ENCODE data around the gene ZNF362. TPM values are rescaled to one million over a fixed set of nuclear protein-coding genes. Genes with fewer than 3 reads are reported as not detected.

The ZNF362 gene
- total RNA-seq, 1 experiment from 2014 or later = 11.1 TPM

DNA sequence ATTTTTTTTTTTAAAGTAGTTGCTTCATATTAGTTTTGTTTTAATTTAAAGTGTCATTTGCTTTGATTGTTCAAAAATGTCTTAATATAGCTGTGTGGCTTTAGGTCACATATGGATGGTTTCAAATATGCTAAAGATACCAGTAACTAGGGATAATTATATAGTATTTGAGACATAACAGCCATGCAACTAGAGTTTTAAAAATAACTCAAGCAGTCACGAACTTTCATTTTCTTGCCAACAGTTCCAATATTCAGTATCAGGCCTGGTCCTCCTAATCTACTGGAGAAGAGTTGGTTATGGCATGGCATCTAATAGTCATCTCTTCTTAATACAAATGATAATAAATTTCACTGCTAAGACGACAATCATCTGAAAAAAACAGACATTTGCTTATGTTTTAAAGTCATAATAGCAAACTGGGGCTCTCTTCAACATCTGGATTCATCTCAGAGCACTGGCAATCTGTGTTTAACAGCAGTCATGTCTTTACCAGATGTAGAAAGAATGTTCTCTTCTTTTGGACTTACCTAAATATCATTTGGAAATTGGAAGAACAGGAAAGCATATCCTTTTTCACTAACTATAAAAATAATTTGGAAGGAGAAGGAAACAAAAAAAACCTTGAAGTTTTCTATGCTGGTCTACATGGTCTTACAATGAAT lies 88.7 kb downstream of the ZNF362 start:
- ChIA-PET CTCF (no interaction called here), RAD21 (ENCODE audit: low non-redundant PET in 1 of 2, low total read pairs in 2 of 2, uncharacterized antibody in 2 of 2, unreplicated experiment in 2 of 2) (no interaction called here), POLR2A (interaction anchor here (0.7 kb wide), 1 partner anchor 88 kb away, joined by 4 read pairs; no protein-coding TSS in a partner anchor)
- BruUV-seq (replicated peaks) = no TSS peak
- no peak overlapping the region for H3K27ac ChIP-seq (ENCODE audit: low read depth, low read length)
- TF ChIP-seq CEBPB (IDR thresholded peaks at IDR 0.05; ENCODE audit: low read depth) (no peak), EGR1 (IDR thresholded peaks at IDR 0.05; ENCODE audit: low read depth) (no peak)
- H3K79me2 ChIP-seq (ENCODE audit: insufficient read depth, low read length) = peaks cover 94% of the 10 kb centered on the region
- peaks cover 8% of the 10 kb centered on the region; the same call in 1 of the 2 replicates for H4K20me1 ChIP-seq (ENCODE audit: insufficient read depth)
- H3K4me3 ChIP-seq (replicated peaks in 1 of 2; ENCODE audit: low read depth in 1 of 2, low read length in 2 of 2) = no peak overlapping the region
- no peak overlapping the region for H3K9ac ChIP-seq (ENCODE audit: low read length)
- H3K9me2 ChIP-seq (ENCODE audit: insufficient read depth) = no peaks in the 10 kb centered on the region
- no peak overlapping the region for H3K4me2 ChIP-seq (ENCODE audit: low read length)
- DNase-seq (ENCODE audit: low read depth, low spot score) (no peak), ATAC-seq (no peak)
- intact Hi-C loops (cut with micrococcal nuclease) = loop anchor here (10.0 kb wide), 1 partner anchor 220 kb away; no protein-coding TSS in a partner anchor
- no peak overlapping the region for H2AFZ ChIP-seq (ENCODE audit: low read depth, low read length, poor library complexity, severe bottlenecking)
- peaks cover 22 to 60% of the 10 kb centered on the region in 2 experiments for H3K4me1 ChIP-seq (ENCODE audit: control insufficient read depth in 1 of 2, insufficient read depth in 2 of 2, low read length in 2 of 2)
- no peaks in the 10 kb centered on the region for H3K27me3 ChIP-seq (ENCODE audit: insufficient read depth, low read length)
- peaks cover 35 to 42% of the 10 kb centered on the region in 2 experiments for H3K36me3 ChIP-seq (ENCODE audit: control insufficient read depth in 1 of 2, insufficient read depth in 2 of 2, low read length in 2 of 2)
- no peaks in the 10 kb centered on the region for H3K9me3 ChIP-seq (ENCODE audit: control insufficient read depth in 1 of 2, insufficient read depth in 1 of 2, low read depth in 1 of 2, low read length in 2 of 2)

DNA sequence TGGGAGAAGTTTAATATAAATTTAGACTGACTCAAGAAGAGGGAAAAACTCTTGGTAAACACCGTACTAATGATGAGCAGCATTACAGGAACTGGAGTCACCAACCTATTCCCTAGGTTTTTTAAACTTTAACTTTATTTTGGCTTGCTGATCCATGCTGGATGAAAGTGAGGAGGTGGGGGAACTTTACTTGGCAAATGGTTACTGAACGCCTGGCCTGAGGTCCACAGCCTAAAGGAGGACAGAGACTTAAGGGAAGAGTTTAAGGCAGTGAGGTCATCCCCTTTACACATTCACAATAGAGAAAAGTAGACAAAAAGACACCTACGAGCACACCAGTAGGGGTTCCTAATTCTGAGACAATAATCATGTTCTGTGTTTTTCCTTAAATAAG lies 90.2 kb downstream of the ZNF362 start:
- Histone ChIP-seq H3K27me3 (ENCODE audit: insufficient read depth, low read length) (no peaks in the 10 kb centered on the region), H3K9me3 (ENCODE audit: control insufficient read depth in 1 of 2, insufficient read depth in 1 of 2, low read depth in 1 of 2, low read length in 2 of 2) (no peaks in the 10 kb centered on the region), H3K27ac (ENCODE audit: low read depth, low read length) (peak overlapping the region; percentile 85), H3K36me3 (ENCODE audit: control insufficient read depth in 1 of 2, insufficient read depth in 2 of 2, low read length in 2 of 2) (peaks cover 32 to 35% of the 10 kb centered on the region in 2 experiments), H4K20me1 (ENCODE audit: insufficient read depth) (peaks cover 2% of the 10 kb centered on the region; the same call in 1 of the 2 replicates), H3K4me3 (replicated peaks in 1 of 2; ENCODE audit: low read depth in 1 of 2, low read length in 2 of 2) (peak overlapping the region; percentile 69 to 81), H3K4me1 (ENCODE audit: control insufficient read depth in 1 of 2, insufficient read depth in 2 of 2, low read length in 2 of 2) (peaks cover 25 to 69% of the 10 kb centered on the region in 2 experiments), H3K9me2 (ENCODE audit: insufficient read depth) (no peaks in the 10 kb centered on the region), H3K4me2 (ENCODE audit: low read length) (peak overlapping the region; percentile 90), H3K9ac (ENCODE audit: low read length) (peak overlapping the region; percentile 76), H2AFZ (ENCODE audit: low read depth, low read length, poor library complexity, severe bottlenecking) (no peak overlapping the region), H3K79me2 (ENCODE audit: insufficient read depth, low read length) (peaks cover 80% of the 10 kb centered on the region)
- ATAC-seq (no peak), DNase-seq (ENCODE audit: low read depth, low spot score) (no peak)
- intact Hi-C loops (cut with micrococcal nuclease) = loop anchor here (10.0 kb wide), 1 partner anchor 222 kb away; no protein-coding TSS in a partner anchor
- POLR2A ChIA-PET = no interaction called here
- CTCF ChIA-PET = interaction anchor here (1.0 kb wide), 1 partner anchor 286 kb away, joined by 4 read pairs; no protein-coding TSS in a partner anchor
- TF ChIP-seq, protein P1, sequence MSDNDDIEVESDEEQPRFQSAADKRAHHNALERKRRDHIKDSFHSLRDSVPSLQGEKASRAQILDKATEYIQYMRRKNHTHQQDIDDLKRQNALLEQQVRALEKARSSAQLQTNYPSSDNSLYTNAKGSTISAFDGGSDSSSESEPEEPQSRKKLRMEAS (IDR thresholded peaks at IDR 0.05) = no peak
- RAD21 ChIA-PET (ENCODE audit: low non-redundant PET in 1 of 2, low total read pairs in 2 of 2, uncharacterized antibody in 2 of 2, unreplicated experiment in 2 of 2) = no interaction called here
- no TSS peak for BruUV-seq (replicated peaks)

Data from HCT116 (cell line).